HepG2 (cell line): Measurements from ENCODE around the gene GRID1. TPM values are rescaled to one million over a fixed set of nuclear protein-coding genes. Genes with fewer than 3 reads are reported as not detected.
A peak's percentile ranks its signal among the peaks of the same experiment; 100 is the strongest.

Source experiments
- ATAC-seq: fragments of 200-7000 bp; cut with Tn5 transposase; 3 replicates; pipeline ENCODE4 v1.9.1; 2020; ENCODE audit warnings: mild to moderate bottlenecking, moderate library complexity
- BruUV-seq: library from RNA; stranded (reverse); fragments of 400-500 nt; replicated peaks from 2 replicates; lab custom pipeline; 2021; lab: Mats Ljungman, UMichigan
- CTCF ChIA-PET: fragments of 300-600 bp; formaldehyde crosslinking; extraction: SDS; loops from one replicate; lab custom pipeline; 2021; ENCODE audit warnings: low total read pairs, inconsistent platforms, low intra/inter-chr PET ratio; lab: Yijun Ruan, JAX
- POLR2A ChIA-PET: fragments of 350-600 bp; sonication (Branson Sonifier 250); formaldehyde crosslinking; loops from one replicate; lab custom pipeline; 2020; ENCODE audit warnings: antibody characterized with exemption, inconsistent platforms; lab: Yijun Ruan, JAX
- DNase-seq: peaks from one replicate; pipeline ENCODE4 v3.0.0-alpha.2; 2015; ENCODE audit warnings: low spot score
- FAIRE-seq: peaks from 3 replicates; lab custom pipeline; 2011; peaks lifted over from hg19 to GRCh38; lab: Jason Lieb, UNC
- H2AFZ ChIP-seq: one replicate; pipeline ENCODE4 v1.6.1; 2011; ENCODE audit warnings: low read length, inconsistent platforms
- H3K27ac ChIP-seq: fragments of 300-600 bp; 3 replicates; pipeline ENCODE4 v1.8.0; 2011; ENCODE audit warnings: mixed run types, mild to moderate bottlenecking, mixed read lengths, low read length, inconsistent platforms; ENCODE audit not compliant: insufficient read depth; ENCODE audit errors: extremely low read length
- H3K27me3 ChIP-seq, 2 experiments: fragments of 200-600 bp in 1 of 2; 2 replicates in 1 of 2; 3 replicates in 1 of 2; pipeline versions ENCODE4 v1.6.0 to v1.8.0; 2011; ENCODE audit warnings: low read length in 2 of 2, mild to moderate bottlenecking in 2 of 2, moderate library complexity in 2 of 2, inconsistent platforms in 1 of 2; ENCODE audit not compliant: insufficient read depth in 2 of 2, control insufficient read depth in 1 of 2
- H3K36me3 ChIP-seq, 2 experiments: fragments of 200-600 bp in 1 of 2; replicated peaks in 1 of 2; 2 replicates in 1 of 2; 3 replicates in 1 of 2; pipeline versions ENCODE4 v1.5.1 to v1.8.0; 2011; ENCODE audit warnings: low read length in 2 of 2, inconsistent platforms in 1 of 2; ENCODE audit not compliant: insufficient read depth in 2 of 2, control insufficient read depth in 1 of 2
- H3K4me1 ChIP-seq: 2 replicates; pipeline ENCODE4 v1.5.1; 2012; ENCODE audit warnings: low read length, inconsistent platforms; ENCODE audit not compliant: insufficient read depth
- H3K4me2 ChIP-seq: 2 replicates; pipeline ENCODE4 v1.6.0; 2011; ENCODE audit warnings: low read depth, low read length, inconsistent platforms
- H3K4me3 ChIP-seq, 3 experiments: fragments of 200-600 bp in 1 of 3; sonication (generic), shearing (Covaris generic) in 1 of 3; replicated peaks in 1 of 3; 2 replicates each; pipeline ENCODE4 v1.5.1; 2011 to 2016; ENCODE audit warnings: low read length in 3 of 3, inconsistent platforms in 2 of 3, low read depth in 2 of 3, mild to moderate bottlenecking in 2 of 3, control low read depth in 1 of 3, mixed read lengths in 1 of 3; ENCODE audit not compliant: insufficient read depth in 1 of 3
- H3K79me2 ChIP-seq: one replicate; pipeline ENCODE4 v1.6.1; 2011; ENCODE audit warnings: low read length, inconsistent platforms; ENCODE audit not compliant: insufficient read depth
- H3K9ac ChIP-seq: 2 replicates; pipeline ENCODE4 v1.6.0; 2011; ENCODE audit warnings: mild to moderate bottlenecking, low read depth, low read length, inconsistent platforms; ENCODE audit not compliant: insufficient read depth
- H3K9me3 ChIP-seq: 2 replicates; pipeline ENCODE4 v1.5.1; 2012; ENCODE audit warnings: mild to moderate bottlenecking, low read length
- H4K20me1 ChIP-seq: 2 replicates; pipeline ENCODE4 v1.6.0; 2011; ENCODE audit warnings: inconsistent platforms, mild to moderate bottlenecking, low read length, moderate library complexity; ENCODE audit not compliant: insufficient read depth
- ATF7 ChIP-seq, 2 experiments: fragments of 450-650 bp in 1 of 2; sonication (generic) in 1 of 2; formaldehyde crosslinking in 1 of 2; IDR thresholded peaks; 2 replicates each; pipeline versions ENCODE4 v1.4.0 to v1.6.1; 2016 to 2020; ENCODE audit warnings: antibody characterized with exemption in 1 of 2, mild to moderate bottlenecking in 1 of 2, missing genetic modification reagents in 1 of 2
- CERS6 ChIP-seq: sonication (generic); formaldehyde crosslinking; IDR thresholded peaks from 2 replicates; pipeline ENCODE4 v1.5.0; 2020; ENCODE audit warnings: missing genetic modification reagents
- CTCF ChIP-seq: sonication (generic); formaldehyde crosslinking; IDR thresholded peaks from 2 replicates; pipeline ENCODE4 v1.5.0; 2020; ENCODE audit warnings: mild to moderate bottlenecking, missing genetic modification reagents, moderate library complexity
- DBP ChIP-seq: sonication (generic); formaldehyde crosslinking; IDR thresholded peaks from 2 replicates; pipeline ENCODE4 v1.4.0; 2020; ENCODE audit warnings: missing genetic modification reagents; ENCODE audit errors: not compliant biosample characterization
- ELK4 ChIP-seq: sonication (generic); formaldehyde crosslinking; IDR thresholded peaks from 2 replicates; pipeline ENCODE4 v1.9.0; 2021; ENCODE audit warnings: missing genetic modification reagents, borderline replicate concordance
- ERF ChIP-seq: IDR thresholded peaks from 2 replicates; pipeline ENCODE4 v1.6.1; 2018; ENCODE audit warnings: missing biosample characterization, missing genetic modification reagents
- JUNB ChIP-seq: sonication (generic); formaldehyde crosslinking; IDR thresholded peaks from 2 replicates; pipeline ENCODE4 v1.8.0; 2022; ENCODE audit warnings: missing genetic modification reagents, mild to moderate bottlenecking, borderline replicate concordance
- KAT8 ChIP-seq: IDR thresholded peaks from 2 replicates; pipeline ENCODE4 v1.6.1; 2016; ENCODE audit warnings: missing genetic modification reagents, missing compliant biosample characterization
- KDM1A ChIP-seq: IDR thresholded peaks from 2 replicates; pipeline ENCODE4 v1.6.1; 2016; ENCODE audit warnings: missing compliant biosample characterization
- KDM2A ChIP-seq: sonication (generic); formaldehyde crosslinking; IDR thresholded peaks from 2 replicates; pipeline ENCODE4 v1.4.0; 2020; ENCODE audit warnings: low read depth, missing genetic modification reagents, borderline replicate concordance
- MTF1 ChIP-seq: sonication (generic); formaldehyde crosslinking; IDR thresholded peaks from 2 replicates; pipeline ENCODE4 v1.5.0; 2020; ENCODE audit warnings: missing genetic modification reagents
- SALL1 ChIP-seq: sonication (generic); formaldehyde crosslinking; IDR thresholded peaks from 2 replicates; pipeline ENCODE4 v1.8.0; 2022; ENCODE audit warnings: mild to moderate bottlenecking, missing genetic modification reagents
- SMARCC2 ChIP-seq: fragments of 450-650 bp; IDR thresholded peaks from 2 replicates; pipeline ENCODE4 v1.6.1; 2017; ENCODE audit warnings: antibody characterized with exemption, mild to moderate bottlenecking
- SP1 ChIP-seq, 2 experiments: fragments of 450-650 bp in 1 of 2; sonication (generic) in 1 of 2; formaldehyde crosslinking in 1 of 2; IDR thresholded peaks; 2 replicates each; pipeline versions ENCODE4 v1.4.0 to v1.6.1; 2016 to 2020; ENCODE audit warnings: missing genetic modification reagents in 1 of 2
- TBP ChIP-seq: sonication (generic); formaldehyde crosslinking; IDR thresholded peaks from 2 replicates; pipeline ENCODE4 v1.5.0; 2020; ENCODE audit warnings: missing genetic modification reagents
- THAP8 ChIP-seq: sonication (generic); formaldehyde crosslinking; IDR thresholded peaks from 2 replicates; pipeline ENCODE4 v1.5.1; 2020; ENCODE audit warnings: missing genetic modification reagents, mild to moderate bottlenecking, borderline replicate concordance
- XRCC5 ChIP-seq: fragments of 200-400 bp; formaldehyde crosslinking; optimal IDR thresholded peaks from 2 replicates; pipeline ENCODE3; 2017; ENCODE audit warnings: mild to moderate bottlenecking, low read length
- ZNF350 ChIP-seq: sonication (generic); formaldehyde crosslinking; IDR thresholded peaks from 2 replicates; pipeline ENCODE4 v1.4.0; 2020; ENCODE audit warnings: mild to moderate bottlenecking, low read depth, missing genetic modification reagents, borderline replicate concordance
- ZNF781 ChIP-seq: sonication (generic); formaldehyde crosslinking; IDR thresholded peaks from 2 replicates; pipeline ENCODE4 v1.5.1; 2020; ENCODE audit warnings: borderline replicate concordance, mild to moderate bottlenecking, missing genetic modification reagents; ENCODE audit errors: not compliant biosample characterization
- WGBS: methylation state at CpG from one replicate; pipeline ENCODE4 v1.1.6; 2017; ENCODE audit warnings: low lambda C conversion rate; 5-methylcytosine and 5-hydroxymethylcytosine counted together
- in situ Hi-C: cut with HindIII; loops from 2 replicates; pipeline ENCODE4 v1.10.0; 2017; ENCODE audit warnings: low pct_unique_long_range_greater_than_20kb; ENCODE audit not compliant: extremely low pct_ligation_motif_present
- intact Hi-C: fragments of 100-400 bp; cut with micrococcal nuclease; formaldehyde crosslinking; loops from one replicate; pipeline ENCODE4 v1.10.0; 2022; ENCODE audit not compliant: unreplicated experiment
- polyA plus RNA-seq, 8 experiments: library from polyadenylated mRNA; depleted of rRNA in 3 of 8; stranded (reverse) in 7 of 8; unstranded in 1 of 8; fragments of >200 nt; fragmentation: Illumina TruSeq in 4 of 8; extraction: Trizol in 4 of 8; gene quantifications; 2 replicates each; pipeline versions ENCODE4 v1.2.1 to v1.2.3, GENCODE V29; 2011 to 2016; ENCODE audit warnings: low read depth in 4 of 8, missing spikeins in 1 of 8, mixed read lengths in 1 of 8; ENCODE audit not compliant: insufficient read depth in 1 of 8
- total RNA-seq, 5 experiments: library from RNA; depleted of rRNA; stranded (reverse); fragments of >200 nt; fragmentation: Illumina TruSeq; extraction: Trizol; gene quantifications; 2 replicates each; pipeline ENCODE4 v1.2.3, GENCODE V29; 2016; ENCODE audit warnings: low read depth in 1 of 5

Gene GRID1
- total and polyA plus RNA-seq, 2 of the 13 experiments (the other 11 are each of a cell fraction or from before 2014, with no cell fraction given), result 0.05 TPM; not detected in 1

GRCh38 chr10:86349474-86349873, 17.1 kb downstream of the GRID1 start:
- Histone ChIP-seq H3K27me3 (peaks cover 2 to 17% of the 10 kb centered on the region in 2 experiments; a peak in 2 of 5 replicates), H3K9me3 (no peaks in the 10 kb centered on the region), H3K4me3 (no peak overlapping the region), H3K27ac (no peak overlapping the region), H3K4me1 (no peaks in the 10 kb centered on the region), H3K36me3 (no peaks in the 10 kb centered on the region), H3K4me2 (no peak overlapping the region), H2AFZ (no peak overlapping the region), H3K79me2 (no peaks in the 10 kb centered on the region), H4K20me1 (peaks cover 5% of the 10 kb centered on the region; the same call in 1 of the 2 replicates), H3K9ac (no peak overlapping the region)
- intact Hi-C loops, result loop anchor here (1.0 to 2.0 kb wide), 2 partner anchors 27 to 236 kb away; no protein-coding TSS in a partner anchor
- peak; percentile 93 for ATAC-seq
- 0% methylated on average over 1 of the region's 3 CpGs for WGBS
- peak; percentile 68 for FAIRE-seq
- BruUV-seq, result no TSS peak
- peak; percentile 60 for DNase-seq
- ChIA-PET POLR2A (no interaction called here), CTCF (interaction anchor here (1.0 to 2.1 kb wide), 2 partner anchors 27 to 236 kb away, joined by 6 to 26 read pairs; no protein-coding TSS in a partner anchor)
- in situ Hi-C loops, result no loop called here
- TF ChIP-seq ERF (CRISPR knock-in tag), result no peak
- TF ChIP-seq SMARCC2, result no peak
- TF ChIP-seq DBP (CRISPR knock-in tag), result no peak
- peak; percentile 73 for TF ChIP-seq CTCF (CRISPR knock-in tag)
- TF ChIP-seq ELK4 (CRISPR knock-in tag), result no peak
- TF ChIP-seq MTF1 (CRISPR knock-in tag), result no peak
- no peak for TF ChIP-seq ATF7 (IDR thresholded peaks at IDR 0.05)
- TF ChIP-seq ATF7 (CRISPR knock-in tag; IDR thresholded peaks at IDR 0.05), result no peak
- TF ChIP-seq SP1 (IDR thresholded peaks at IDR 0.05), result no peak
- TF ChIP-seq SP1 (CRISPR knock-in tag; IDR thresholded peaks at IDR 0.05), result no peak
- no peak for TF ChIP-seq SALL1 (CRISPR knock-in tag)
- TF ChIP-seq THAP8 (CRISPR knock-in tag), result no peak
- no peak for TF ChIP-seq CERS6 (CRISPR knock-in tag)
- TF ChIP-seq ZNF350 (CRISPR knock-in tag), result no peak
- peak; percentile 69 for TF ChIP-seq XRCC5
- no peak for TF ChIP-seq TBP
- no peak for TF ChIP-seq ZNF781
- no peak for TF ChIP-seq JUNB (CRISPR knock-in tag)
- no peak for TF ChIP-seq KAT8
- TF ChIP-seq KDM2A (CRISPR knock-in tag), result no peak
- no peak for TF ChIP-seq KDM1A (CRISPR knock-in tag)
